HepG2 (cell line): ENCODE data around the gene EIF1. TPM values are rescaled to one million over a fixed set of nuclear protein-coding genes. Genes with fewer than 3 reads are reported as not detected.

Source experiments
- ATF7-NPFF ChIP-seq: sonication (generic); formaldehyde crosslinking; IDR thresholded peaks from 2 replicates; pipeline ENCODE4 v1.8.1; 2023; ENCODE audit warnings: mild to moderate bottlenecking, low read depth, missing genetic modification reagents, moderate library complexity
- FOXO4 ChIP-seq: sonication (generic); formaldehyde crosslinking; conservative IDR thresholded peaks from 2 replicates; pipeline ENCODE4 v1.8.1; 2023; ENCODE audit warnings: missing genetic modification reagents
- GPBP1L1 ChIP-seq: sonication (generic); formaldehyde crosslinking; IDR thresholded peaks from 2 replicates; pipeline ENCODE4 v1.5.0; 2020; ENCODE audit warnings: mild to moderate bottlenecking, missing genetic modification reagents
- GTF2F1 ChIP-seq: fragments of 150-350 bp; IDR thresholded peaks from 2 replicates; pipeline ENCODE4 v1.6.1; 2014; ENCODE audit warnings: low read length
- GTF3A ChIP-seq: sonication (generic); formaldehyde crosslinking; conservative IDR thresholded peaks from 2 replicates; pipeline ENCODE4 v1.4.0; 2020; ENCODE audit warnings: mild to moderate bottlenecking, missing genetic modification reagents
- HNRNPL ChIP-seq: fragments of 200-400 bp; formaldehyde crosslinking; IDR thresholded peaks from 2 replicates; pipeline ENCODE4 v1.6.1; 2017; ENCODE audit warnings: mild to moderate bottlenecking, low read depth, low read length
- IRX3 ChIP-seq: sonication (generic); formaldehyde crosslinking; IDR thresholded peaks from 2 replicates; pipeline ENCODE4 v1.8.1; 2023; ENCODE audit warnings: mild to moderate bottlenecking, low read depth, missing genetic modification reagents, borderline replicate concordance
- KAT8 ChIP-seq: IDR thresholded peaks from 2 replicates; pipeline ENCODE4 v1.6.1; 2016; ENCODE audit warnings: missing genetic modification reagents, missing compliant biosample characterization
- KDM2A ChIP-seq: sonication (generic); formaldehyde crosslinking; IDR thresholded peaks from 2 replicates; pipeline ENCODE4 v1.4.0; 2020; ENCODE audit warnings: low read depth, missing genetic modification reagents, borderline replicate concordance
- NFKBIZ ChIP-seq: IDR thresholded peaks from 2 replicates; pipeline ENCODE4 v1.6.1; 2018; ENCODE audit warnings: missing genetic modification reagents, missing compliant biosample characterization
- NR2C2 ChIP-seq: sonication (generic); formaldehyde crosslinking; IDR thresholded peaks from 2 replicates; pipeline ENCODE4 v1.4.0; 2020; ENCODE audit warnings: missing genetic modification reagents, mild to moderate bottlenecking, moderate library complexity, borderline replicate concordance
- NR3C1 ChIP-seq: sonication (generic); formaldehyde crosslinking; IDR thresholded peaks from 2 replicates; pipeline ENCODE4 v1.4.0; 2020; ENCODE audit warnings: missing genetic modification reagents
- SIN3B ChIP-seq: fragments of 150-350 bp; IDR thresholded peaks from 2 replicates; pipeline ENCODE4 v1.6.1; 2014; ENCODE audit warnings: low read length
- ZMYM4 ChIP-seq: sonication (generic); formaldehyde crosslinking; IDR thresholded peaks from 2 replicates; pipeline ENCODE4 v1.8.1; 2023; ENCODE audit warnings: mild to moderate bottlenecking, missing genetic modification reagents
- ZNF121 ChIP-seq: sonication (generic); formaldehyde crosslinking; IDR thresholded peaks from 2 replicates; pipeline ENCODE4 v1.5.0; 2020; ENCODE audit warnings: mild to moderate bottlenecking, missing genetic modification reagents
- ZNF20 ChIP-seq: sonication (generic); formaldehyde crosslinking; IDR thresholded peaks from 2 replicates; pipeline ENCODE4 v1.4.0; 2020; ENCODE audit warnings: mild to moderate bottlenecking, moderate library complexity, missing genetic modification reagents
- ZNF235 ChIP-seq: sonication (generic); formaldehyde crosslinking; IDR thresholded peaks from 2 replicates; pipeline ENCODE4 v1.8.1; 2023; ENCODE audit warnings: mild to moderate bottlenecking, missing genetic modification reagents, borderline replicate concordance
- ZNF30 ChIP-seq: sonication (generic); formaldehyde crosslinking; IDR thresholded peaks from 2 replicates; pipeline ENCODE4 v1.5.0; 2020; ENCODE audit warnings: mild to moderate bottlenecking, missing genetic modification reagents
- ZNF564 ChIP-seq: sonication (generic); formaldehyde crosslinking; IDR thresholded peaks from 2 replicates; pipeline ENCODE4 v1.8.1; 2023; ENCODE audit warnings: mild to moderate bottlenecking, missing genetic modification reagents
- ZNF567 ChIP-seq: sonication (generic); formaldehyde crosslinking; IDR thresholded peaks from 2 replicates; pipeline ENCODE4 v1.8.1; 2023; ENCODE audit warnings: mild to moderate bottlenecking, missing genetic modification reagents, borderline replicate concordance
- ZNF619 ChIP-seq: sonication (generic); formaldehyde crosslinking; IDR thresholded peaks from 2 replicates; pipeline ENCODE4 v1.4.0; 2020; ENCODE audit warnings: mild to moderate bottlenecking, missing genetic modification reagents
- ZNF746 ChIP-seq: sonication (generic); formaldehyde crosslinking; IDR thresholded peaks from 2 replicates; pipeline ENCODE4 v1.8.0; 2022; ENCODE audit warnings: mild to moderate bottlenecking, missing genetic modification reagents
- ZNF766 ChIP-seq: sonication (generic); formaldehyde crosslinking; IDR thresholded peaks from 2 replicates; pipeline ENCODE4 v1.5.0; 2020; ENCODE audit warnings: missing genetic modification reagents, borderline replicate concordance
- ZNF781 ChIP-seq: sonication (generic); formaldehyde crosslinking; IDR thresholded peaks from 2 replicates; pipeline ENCODE4 v1.5.1; 2020; ENCODE audit warnings: borderline replicate concordance, mild to moderate bottlenecking, missing genetic modification reagents; ENCODE audit errors: not compliant biosample characterization
- ZNF850 ChIP-seq: sonication (generic); formaldehyde crosslinking; conservative IDR thresholded peaks from 2 replicates; pipeline ENCODE4 v1.9.0; 2021; ENCODE audit warnings: mild to moderate bottlenecking, missing genetic modification reagents
- polyA plus RNA-seq, 8 experiments: library from polyadenylated mRNA; depleted of rRNA in 3 of 8; stranded (reverse) in 7 of 8; unstranded in 1 of 8; fragments of >200 nt; fragmentation: Illumina TruSeq in 4 of 8; extraction: Trizol in 4 of 8; gene quantifications; 2 replicates each; pipeline versions ENCODE4 v1.2.1 to v1.2.3, GENCODE V29; 2011 to 2016; ENCODE audit warnings: low read depth in 4 of 8, missing spikeins in 1 of 8, mixed read lengths in 1 of 8; ENCODE audit not compliant: insufficient read depth in 1 of 8
- total RNA-seq, 5 experiments: library from RNA; depleted of rRNA; stranded (reverse); fragments of >200 nt; fragmentation: Illumina TruSeq; extraction: Trizol; gene quantifications; 2 replicates each; pipeline ENCODE4 v1.2.3, GENCODE V29; 2016; ENCODE audit warnings: low read depth in 1 of 5
- TF ChIP-seq, protein P1 (sequence below): sonication (generic); formaldehyde crosslinking; IDR thresholded peaks from 2 replicates; pipeline ENCODE4 v1.4.0; 2020; ENCODE audit warnings: mild to moderate bottlenecking, missing genetic modification reagents, borderline replicate concordance
- TF ChIP-seq, protein P2 (sequence below): sonication (generic); formaldehyde crosslinking; IDR thresholded peaks from 2 replicates; pipeline ENCODE4 v1.4.0; 2020; ENCODE audit warnings: missing genetic modification reagents, borderline replicate concordance

Gene EIF1
- total and polyA plus RNA-seq, 2 of the 13 experiments (the other 11 are each of a cell fraction or from before 2014, with no cell fraction given): 147 to 517 TPM

DNA sequence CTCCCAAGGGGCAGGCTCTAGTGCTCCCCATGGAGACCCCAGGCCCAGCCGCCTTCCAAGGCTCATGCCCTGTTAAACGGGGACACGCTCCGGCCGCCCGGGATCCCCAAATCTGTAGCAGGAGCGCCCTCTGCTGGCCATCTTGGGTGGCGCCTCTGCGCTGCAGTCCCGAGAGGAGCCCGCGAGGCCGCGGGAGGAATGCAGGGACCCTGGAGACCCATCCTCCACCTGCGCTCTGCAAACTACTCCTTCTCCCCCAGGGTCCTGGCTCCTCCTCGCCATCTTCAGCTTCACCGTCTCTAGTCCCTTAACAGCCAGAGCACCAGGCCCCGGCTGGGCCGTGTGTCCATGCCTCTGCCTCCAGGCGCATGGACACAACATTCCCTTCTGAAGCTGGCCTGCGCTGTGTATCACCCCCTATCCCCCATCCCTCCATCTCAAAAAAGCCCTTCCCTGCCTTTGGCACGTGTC is 40.7 kb upstream of the EIF1 start (continued):
- TF ChIP-seq, protein P1, sequence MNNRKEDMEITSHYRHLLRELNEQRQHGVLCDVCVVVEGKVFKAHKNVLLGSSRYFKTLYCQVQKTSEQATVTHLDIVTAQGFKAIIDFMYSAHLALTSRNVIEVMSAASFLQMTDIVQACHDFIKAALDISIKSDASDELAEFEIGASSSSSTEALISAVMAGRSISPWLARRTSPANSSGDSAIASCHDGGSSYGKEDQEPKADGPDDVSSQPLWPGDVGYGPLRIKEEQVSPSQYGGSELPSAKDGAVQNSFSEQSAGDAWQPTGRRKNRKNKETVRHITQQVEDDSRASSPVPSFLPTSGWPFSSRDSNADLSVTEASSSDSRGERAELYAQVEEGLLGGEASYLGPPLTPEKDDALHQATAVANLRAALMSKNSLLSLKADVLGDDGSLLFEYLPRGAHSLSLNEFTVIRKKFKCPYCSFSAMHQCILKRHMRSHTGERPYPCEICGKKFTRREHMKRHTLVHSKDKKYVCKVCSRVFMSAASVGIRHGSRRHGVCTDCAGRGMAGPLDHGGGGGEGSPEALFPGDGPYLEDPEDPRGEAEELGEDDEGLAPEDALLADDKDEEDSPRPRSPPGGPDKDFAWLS (CRISPR knock-in tag): no peak
- TF ChIP-seq ATF7-NPFF (CRISPR knock-in tag) (no peak; the same call in 1 of the 2 replicates), KDM2A (CRISPR knock-in tag) (peak; percentile 90), FOXO4 (CRISPR knock-in tag) (no peak), SIN3B (no peak), ZNF121 (no peak), NR3C1 (CRISPR knock-in tag) (no peak), ZNF235 (no peak; the same call in 1 of the 2 replicates), ZNF619 (CRISPR knock-in tag) (0 out of 2 replicates have a peak, but pooled peaks have one; percentile 8), IRX3 (no peak), GPBP1L1 (CRISPR knock-in tag) (no peak), ZNF564 (no peak), ZNF746 (CRISPR knock-in tag) (no peak), KAT8 (CRISPR knock-in tag) (peak; percentile 48), ZNF20 (CRISPR knock-in tag) (no peak), ZNF567 (no peak; the same call in 1 of the 2 replicates), ZNF30 (CRISPR knock-in tag) (no peak), HNRNPL (no peak), GTF2F1 (no peak), ZMYM4 (CRISPR knock-in tag) (no peak), ZNF766 (CRISPR knock-in tag) (no peak), NFKBIZ (CRISPR knock-in tag) (0 out of 2 replicates have a peak, but pooled peaks have one; percentile 37), GTF3A (no peak), NR2C2 (CRISPR knock-in tag) (no peak), ZNF850 (CRISPR knock-in tag) (no peak), ZNF781 (CRISPR knock-in tag) (no peak)
- TF ChIP-seq, protein P2, sequence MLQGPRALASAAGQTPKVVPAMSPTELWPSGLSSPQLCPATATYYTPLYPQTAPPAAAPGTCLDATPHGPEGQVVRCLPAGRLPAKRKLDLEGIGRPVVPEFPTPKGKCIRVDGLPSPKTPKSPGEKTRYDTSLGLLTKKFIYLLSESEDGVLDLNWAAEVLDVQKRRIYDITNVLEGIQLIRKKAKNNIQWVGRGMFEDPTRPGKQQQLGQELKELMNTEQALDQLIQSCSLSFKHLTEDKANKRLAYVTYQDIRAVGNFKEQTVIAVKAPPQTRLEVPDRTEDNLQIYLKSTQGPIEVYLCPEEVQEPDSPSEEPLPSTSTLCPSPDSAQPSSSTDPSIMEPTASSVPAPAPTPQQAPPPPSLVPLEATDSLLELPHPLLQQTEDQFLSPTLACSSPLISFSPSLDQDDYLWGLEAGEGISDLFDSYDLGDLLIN: 0 out of 2 replicates have a peak, but pooled peaks have one; percentile 54
